Omental fat pad (tissue), 4 donors: ENCODE measurements around the gene ESAM. TPM values are rescaled to one million over a fixed set of nuclear protein-coding genes. Genes with fewer than 3 reads are reported as not detected.
A peak's percentile ranks its signal among the peaks of the same experiment; 100 is the strongest.

Source experiments
- ATAC-seq: fragments of 150-250 bp; one replicate; pipeline ENCODE4 v1.9.1; 2016; ENCODE audit warnings: mild to moderate bottlenecking, moderate library complexity; ENCODE audit not compliant: low FRiP score
- DNase-seq: peaks from one replicate; pipeline ENCODE4 v3.0.0-alpha.2; 2019; ENCODE audit warnings: low spot score
- CTCF ChIP-seq, 3 donors: fragments of 450-650 bp; IDR thresholded peaks; one replicate each; pipeline ENCODE4 v1.5.1; 2016 to 2017; ENCODE audit warnings: antibody characterized with exemption in 3 of 3, mild to moderate bottlenecking in 3 of 3, moderate library complexity in 2 of 3
- total RNA-seq, 4 donors: library from RNA; depleted of rRNA; stranded (reverse); fragments of >200 nt; gene quantifications; one replicate each; pipeline ENCODE4 v1.1.0, GENCODE V29; 2016

Gene ESAM
- total RNA-seq, 4 donors from 2014 or later = 23.0 to 116 (median 62.6) TPM

- DNase-seq (no peak), ATAC-seq (no peak)
- no peak for TF ChIP-seq CTCF (IDR thresholded peaks at IDR 0.05)
Measured at GRCh38 chr11:124747406-124748099, 14.5 kb downstream of the ESAM start.

- TF ChIP-seq CTCF (IDR thresholded peaks at IDR 0.05) = no peak
- peak; percentile 92 for ATAC-seq
- peak; percentile 48 for DNase-seq
Measured at GRCh38 chr11:124746621-124747243, 15.4 kb downstream of the ESAM start.

- ATAC-seq (no peak), DNase-seq (no peak)
- no peak for TF ChIP-seq CTCF (IDR thresholded peaks at IDR 0.05)
Measured at GRCh38 chr11:124745835-124746620, 16.1 kb downstream of the ESAM start.

- TF ChIP-seq CTCF (IDR thresholded peaks at IDR 0.05) = no peak
- ATAC-seq (no peak), DNase-seq (no peak)
Measured at GRCh38 chr11:124745270-124745834, 16.7 kb downstream of the ESAM start.

- no peak for TF ChIP-seq CTCF (IDR thresholded peaks at IDR 0.05)
- DNase-seq (no peak), ATAC-seq (no peak)
Measured at GRCh38 chr11:124743050-124743449, 19.0 kb downstream of the ESAM start.

- TF ChIP-seq CTCF (IDR thresholded peaks at IDR 0.05) = no peak
- no peak for ATAC-seq
- DNase-seq = no peak
Measured at GRCh38 chr11:124742555-124742954, 19.5 kb downstream of the ESAM start.
